ENCODE results near the gene ZNF398. TPM values are rescaled to one million over a fixed set of nuclear protein-coding genes. Genes with fewer than 3 reads are reported as not detected.

ZNF398 gene
- total and polyA plus RNA-seq, 9 of the 15 experiments (the other 6 are each of a cell fraction or from before 2014, with no cell fraction given) = 4.0 to 18.6 (median 10.4) TPM

GRCh38 chr7:149180722-149181449, 33.6 kb downstream of the ZNF398 start (continued):
- no peak for TF ChIP-seq RB1 (IDR thresholded peaks at IDR 0.05; ENCODE audit: low read depth)
- 0 out of 2 replicates have a peak, but pooled peaks have one; percentile 17 for TF ChIP-seq PHF8 (IDR thresholded peaks at IDR 0.05; ENCODE audit: borderline replicate concordance, low read length)
- no peak for TF ChIP-seq MBD1 (CRISPR knock-in tag; IDR thresholded peaks at IDR 0.05)
- no peak for TF ChIP-seq USF2 (CRISPR knock-in tag; IDR thresholded peaks at IDR 0.05)
- no peak for TF ChIP-seq ARID4B (CRISPR knock-in tag; IDR thresholded peaks at IDR 0.05)
- TF ChIP-seq POLR2A (conservative IDR thresholded peaks at IDR 0.05) = peak; percentile 36; the same call in 1 of the 2 replicates
- TF ChIP-seq MCM5 (IDR thresholded peaks at IDR 0.05; ENCODE audit: low read depth) = no peak
- TF ChIP-seq KLF10 (CRISPR knock-in tag; IDR thresholded peaks at IDR 0.05) = no peak
- no peak for TF ChIP-seq RAD51 (IDR thresholded peaks at IDR 0.05; ENCODE audit: borderline replicate concordance, low read depth)

Measured in K562 (cell line).